Measurements from ENCODE around the gene SBDS.
"Not testable (repeated sequence)": the region's sequence is repeated elsewhere in the genome, so short reads cannot be mapped to it uniquely, and the experiment has no call there.

Gene SBDS

DNA sequence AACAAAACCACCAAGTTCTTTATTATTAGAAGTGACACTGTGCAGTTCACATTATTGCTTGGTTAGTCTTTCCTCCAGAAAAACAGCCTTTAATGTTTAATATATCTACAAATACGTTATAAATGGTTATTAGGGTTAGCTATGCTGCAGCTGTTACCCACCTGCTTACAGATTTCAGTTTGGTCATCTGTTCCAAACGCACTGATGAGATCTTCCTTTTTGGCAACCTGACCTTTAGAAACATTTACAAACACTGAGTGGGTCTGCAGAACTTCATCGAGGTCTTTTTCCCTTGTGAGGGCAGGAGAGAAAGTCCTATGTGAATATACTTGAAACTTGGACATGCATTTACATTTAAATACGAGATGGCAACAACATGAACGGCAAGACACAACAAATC lies 1.3 kb downstream of the SBDS start:
- DNase-seq = not testable (repeated sequence)

DNA sequence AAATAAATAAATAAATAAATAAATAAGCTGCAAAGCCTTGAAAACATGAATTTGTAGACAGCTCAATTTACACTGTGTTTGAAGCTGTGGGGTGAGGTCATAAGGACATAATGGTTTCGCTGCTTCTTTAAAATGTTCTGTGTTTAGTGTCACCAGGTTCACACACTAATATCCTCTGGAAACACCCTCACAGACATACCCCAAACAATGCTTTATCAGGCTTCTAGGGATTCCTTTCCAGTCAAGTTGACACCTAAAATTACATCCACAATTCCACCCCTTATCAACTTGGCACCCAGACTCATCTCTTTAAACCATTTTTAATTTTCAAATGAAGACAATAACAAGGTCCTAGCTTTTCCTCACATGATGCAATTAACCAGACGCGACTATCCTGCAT lies 5.8 kb downstream of the SBDS start:
- DNase-seq = not testable (repeated sequence)

GRCh38 chr7:66980336-66980735 lies 15.1 kb downstream of the SBDS start:
- DNase-seq = not testable (repeated sequence)

GRCh38 chr7:66979013-66979412 lies 16.4 kb downstream of the SBDS start:
- not testable (repeated sequence) for DNase-seq

- DNase-seq = not testable (repeated sequence)
Measured at GRCh38 chr7:66978312-66978711, 17.1 kb downstream of the SBDS start.

DNA sequence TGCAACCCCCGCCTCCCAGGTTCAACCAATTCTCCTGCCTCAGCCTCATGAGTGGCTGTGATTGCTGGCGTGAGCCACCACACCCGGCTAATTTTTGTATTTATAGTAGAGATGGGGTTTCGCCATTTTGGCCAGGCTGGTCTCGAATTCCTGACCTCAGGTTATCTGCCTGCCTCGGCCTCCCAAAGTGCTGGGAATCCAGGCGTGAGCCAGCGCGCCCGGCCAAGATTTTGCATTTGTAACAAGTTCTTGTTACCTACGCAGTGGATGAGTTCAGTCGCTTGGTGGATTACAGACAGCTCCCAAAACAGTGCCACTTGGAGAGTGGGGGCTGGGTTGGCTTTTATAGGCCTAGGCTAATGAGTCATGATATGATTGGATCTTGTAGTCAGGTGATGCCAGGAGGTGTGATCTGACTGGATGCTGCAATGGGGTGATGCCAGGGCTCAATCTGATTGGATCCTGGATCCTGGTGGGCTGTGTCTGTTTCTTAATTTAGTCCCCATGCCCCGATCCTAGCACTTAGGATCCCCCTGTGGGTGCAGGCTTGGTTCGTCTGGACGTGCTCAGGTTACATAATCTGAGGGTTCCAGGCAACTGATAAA lies 20.3 kb downstream of the SBDS start:
- DNase-seq = no peak

DNA sequence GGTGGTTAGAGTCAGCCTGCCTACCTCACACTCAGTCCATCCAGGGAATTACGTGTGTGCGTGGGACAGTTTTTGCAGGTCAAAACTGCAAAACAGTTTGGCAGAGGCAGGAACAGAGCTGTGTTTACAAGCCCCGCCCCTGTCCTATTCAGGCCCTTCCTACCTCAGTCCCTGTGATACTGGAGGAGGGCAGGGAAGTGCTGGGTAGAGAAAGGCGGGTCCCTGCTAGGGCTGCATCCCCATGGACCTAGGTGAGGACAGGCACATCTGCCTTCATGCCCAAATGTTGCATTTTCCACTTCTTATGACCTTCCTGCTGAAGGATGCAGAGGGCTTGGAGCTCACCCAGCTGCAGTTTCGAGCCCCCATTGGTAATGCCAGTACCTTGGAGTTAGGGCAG lies 25.1 kb downstream of the SBDS start:
- DNase-seq = no peak

DNA sequence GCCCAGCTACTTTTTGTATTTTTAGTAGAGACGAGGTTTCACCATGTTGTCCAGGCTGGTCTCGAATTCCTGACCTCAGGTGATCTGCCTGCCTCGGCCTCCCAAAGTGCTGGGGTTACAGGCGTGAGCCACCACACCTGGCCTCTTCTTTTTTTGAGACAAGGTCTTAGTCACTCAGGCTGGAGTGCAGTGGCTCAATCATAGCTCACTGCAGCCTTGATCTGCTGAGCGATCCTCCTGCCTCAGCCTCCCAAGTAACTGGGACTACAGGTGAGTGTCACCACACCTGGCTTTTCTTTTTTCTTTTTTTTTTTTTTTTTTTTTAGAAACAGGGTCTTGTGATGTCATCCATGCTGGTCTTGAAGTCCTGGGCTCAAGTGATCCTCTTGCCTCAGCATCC lies 26.4 kb downstream of the SBDS start:
- not testable (repeated sequence) for DNase-seq

DNA sequence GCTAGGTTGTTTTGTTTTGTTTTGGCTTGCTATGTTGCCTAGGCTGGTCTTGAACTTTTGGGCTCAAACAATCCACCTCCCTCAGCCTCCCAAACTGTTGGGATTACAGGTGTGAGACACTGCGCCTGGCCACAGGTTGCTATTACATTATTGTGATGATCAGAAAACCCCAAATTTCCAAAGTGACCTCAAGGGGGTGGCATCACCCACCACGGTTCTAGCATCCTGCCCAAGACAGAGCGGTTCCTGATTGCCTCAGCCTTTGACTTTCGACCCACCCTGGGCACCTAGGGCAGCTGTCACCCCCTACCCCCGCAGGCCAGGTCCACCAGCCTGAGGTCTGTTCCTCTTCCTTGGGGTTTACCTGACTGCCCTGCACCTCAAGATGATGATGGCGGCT lies 28.4 kb downstream of the SBDS start:
- DNase-seq = no peak

- DNase-seq = no peak
Measured at GRCh38 chr7:66964411-66964810, 31.0 kb downstream of the SBDS start.

DNA sequence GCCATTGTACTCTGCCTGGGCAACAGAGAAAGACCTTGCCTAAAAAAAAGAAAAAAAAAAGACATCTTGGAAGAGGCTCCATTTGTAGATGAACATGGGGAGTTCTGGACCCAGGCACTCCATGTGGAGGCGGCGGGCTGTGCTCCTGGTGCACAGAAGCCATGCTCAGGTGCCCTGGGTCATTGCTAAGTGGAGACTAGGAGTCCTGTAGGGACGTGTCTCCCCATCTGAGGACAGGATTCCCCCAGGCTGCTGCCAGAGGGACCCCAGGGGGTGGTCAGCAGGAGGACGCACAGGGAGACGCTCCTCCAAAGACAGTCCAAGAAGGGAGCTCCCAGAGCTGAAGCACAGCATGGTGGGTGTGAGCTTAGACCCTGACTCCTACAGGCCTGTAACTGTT lies 34.3 kb downstream of the SBDS start:
- DNase-seq = no peak

DNA sequence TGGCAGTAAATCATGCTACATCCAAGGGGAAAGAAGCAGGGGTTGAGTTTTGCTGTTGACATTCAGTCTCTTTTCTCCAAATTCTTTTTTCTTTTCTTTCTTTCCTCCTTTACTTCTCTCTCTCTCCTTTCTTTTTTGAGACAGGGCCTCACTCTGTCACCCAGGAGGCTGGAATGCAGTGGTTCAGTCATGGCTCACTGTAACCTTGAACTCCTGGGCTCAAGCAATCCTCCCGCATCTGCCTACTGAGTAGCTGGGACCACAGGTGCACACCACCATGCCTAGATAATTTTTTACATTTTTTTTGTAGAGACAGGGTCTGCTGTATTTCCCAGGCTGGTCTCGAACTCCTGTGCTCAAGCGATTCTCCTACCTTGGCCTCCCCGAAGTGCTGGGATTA lies 35.2 kb downstream of the SBDS start:
- no peak for DNase-seq

DNA sequence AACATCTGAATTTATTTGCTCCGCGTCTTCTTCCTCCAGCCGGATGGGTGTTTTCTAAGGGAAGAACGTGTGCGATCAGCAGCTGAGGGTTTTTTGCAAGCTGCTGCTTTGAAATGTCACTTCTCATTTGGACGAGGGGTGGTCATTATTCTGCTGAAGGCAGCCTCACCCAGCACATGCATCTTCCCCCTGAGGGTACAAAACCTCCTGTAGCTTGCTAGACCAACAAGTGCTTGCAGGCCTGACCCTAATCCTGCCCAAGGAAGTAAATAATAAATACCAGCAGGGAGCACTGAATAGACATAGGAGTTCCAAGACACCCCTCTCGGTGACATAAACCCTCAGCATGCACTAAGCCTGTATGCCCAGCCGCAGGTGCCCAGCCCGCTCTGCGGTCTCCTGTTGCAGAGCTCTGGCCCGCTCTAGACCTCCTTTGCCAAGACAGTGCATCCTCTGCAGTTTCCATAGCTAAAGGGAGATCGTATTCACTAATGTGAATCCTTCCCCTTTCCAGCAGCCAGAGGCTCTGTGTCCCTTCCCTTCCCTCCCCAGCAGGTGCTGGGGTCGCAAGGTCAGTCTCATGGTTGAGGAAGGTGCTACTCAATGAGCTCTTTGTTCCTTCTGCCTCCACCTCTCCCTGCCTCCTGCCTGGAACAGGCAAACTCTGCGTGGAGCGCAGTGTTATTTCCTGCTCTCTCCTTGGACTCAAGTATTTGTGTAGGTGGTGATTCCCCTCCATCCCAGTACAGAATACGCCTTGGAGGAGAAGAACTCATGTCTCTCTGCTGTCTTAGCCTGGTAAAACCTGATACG lies 36.6 kb downstream of the SBDS start:
- no peak for DNase-seq

DNA sequence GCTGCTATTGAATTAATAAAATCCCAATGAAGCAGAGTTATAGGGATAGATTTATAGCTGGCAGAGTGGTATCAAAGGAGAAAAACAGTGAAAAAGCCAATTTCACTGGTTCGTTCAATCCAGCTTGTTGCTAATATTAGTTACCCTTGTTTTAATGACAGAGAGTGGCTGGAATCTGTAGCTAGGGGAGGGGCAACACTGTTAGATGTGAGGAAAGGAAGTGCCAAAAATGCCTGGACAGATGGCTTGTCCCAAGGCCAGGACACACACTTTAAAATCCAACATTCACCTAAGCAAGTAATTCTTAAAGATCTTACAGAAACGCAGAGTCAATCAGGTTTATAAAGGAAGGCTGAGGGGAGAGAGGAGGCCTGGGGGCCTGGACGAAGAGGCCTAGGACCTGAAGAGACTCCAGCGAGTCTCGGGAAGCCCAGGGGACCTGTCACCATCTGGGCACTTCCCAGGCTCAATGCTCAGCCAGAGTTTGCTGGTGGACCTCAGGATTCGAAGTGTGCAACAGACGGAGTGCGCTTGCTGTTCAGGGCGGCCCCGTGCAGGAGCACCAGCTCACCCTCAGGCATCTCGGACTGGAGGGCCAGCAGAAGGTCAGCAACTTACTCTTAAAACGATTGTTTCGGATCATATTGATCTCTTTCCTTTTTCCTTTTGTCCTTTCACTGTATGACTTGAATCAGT lies 37.6 kb downstream of the SBDS start:
- DNase-seq = no peak

- no peak for DNase-seq
Measured at GRCh38 chr7:66953044-66953427, 42.4 kb downstream of the SBDS start.

DNA sequence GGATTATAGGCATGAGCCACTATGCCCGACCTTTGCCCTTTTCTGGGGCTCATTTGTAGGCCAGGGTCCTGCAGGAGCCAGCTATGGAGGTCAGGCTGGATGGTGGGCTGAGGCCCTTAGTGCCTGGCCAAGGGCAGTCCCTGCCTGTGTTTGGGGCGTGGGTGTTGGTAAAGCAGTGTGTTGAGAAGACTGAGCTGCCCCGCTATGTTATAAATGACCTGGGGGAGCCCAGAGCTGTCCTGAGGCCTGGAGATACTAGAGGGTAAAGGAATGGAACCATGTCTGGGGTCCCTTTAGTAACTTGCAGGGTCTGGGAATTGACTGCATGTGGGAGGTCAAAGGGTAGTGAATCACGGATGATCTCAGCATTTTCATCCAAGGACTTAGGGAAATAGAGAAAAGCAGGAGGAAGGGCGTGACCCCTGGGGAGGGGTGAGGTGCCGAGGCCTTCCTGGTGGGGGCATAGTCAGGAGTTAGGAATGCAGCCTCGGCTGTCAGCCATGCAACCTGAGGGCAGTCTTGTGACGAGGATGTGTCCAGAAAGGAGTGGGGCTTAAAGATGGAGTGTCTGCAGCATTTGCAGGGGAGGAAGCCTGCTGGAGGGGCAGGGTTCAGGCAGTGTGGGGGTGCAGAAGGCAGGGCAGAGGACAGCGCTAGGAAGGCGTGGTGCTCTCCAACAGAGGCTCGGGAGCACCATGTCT lies 42.9 kb downstream of the SBDS start:
- DNase-seq = no peak

- no peak for DNase-seq
Measured at GRCh38 chr7:66950763-66951162, 44.6 kb downstream of the SBDS start.

DNA sequence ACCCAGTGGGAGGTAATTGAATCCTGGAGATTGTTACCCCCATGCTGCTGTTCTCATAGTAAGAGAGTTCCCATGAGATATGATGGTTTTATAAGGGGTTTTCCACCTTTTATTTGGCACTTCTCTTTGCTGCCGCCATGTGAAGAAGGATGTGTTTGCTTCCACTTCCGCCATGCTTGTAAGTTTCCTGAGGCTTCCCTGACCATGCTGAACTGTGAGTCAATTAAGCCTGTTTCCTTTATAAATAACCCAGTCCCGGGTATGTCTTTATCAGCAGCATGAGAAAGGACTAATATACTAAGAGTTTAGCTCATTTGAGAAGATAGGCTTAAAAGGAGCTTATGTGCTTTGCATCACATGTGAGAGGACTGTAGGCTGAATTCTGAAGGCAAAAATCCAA lies 45.1 kb downstream of the SBDS start:
- DNase-seq = no peak

DNA sequence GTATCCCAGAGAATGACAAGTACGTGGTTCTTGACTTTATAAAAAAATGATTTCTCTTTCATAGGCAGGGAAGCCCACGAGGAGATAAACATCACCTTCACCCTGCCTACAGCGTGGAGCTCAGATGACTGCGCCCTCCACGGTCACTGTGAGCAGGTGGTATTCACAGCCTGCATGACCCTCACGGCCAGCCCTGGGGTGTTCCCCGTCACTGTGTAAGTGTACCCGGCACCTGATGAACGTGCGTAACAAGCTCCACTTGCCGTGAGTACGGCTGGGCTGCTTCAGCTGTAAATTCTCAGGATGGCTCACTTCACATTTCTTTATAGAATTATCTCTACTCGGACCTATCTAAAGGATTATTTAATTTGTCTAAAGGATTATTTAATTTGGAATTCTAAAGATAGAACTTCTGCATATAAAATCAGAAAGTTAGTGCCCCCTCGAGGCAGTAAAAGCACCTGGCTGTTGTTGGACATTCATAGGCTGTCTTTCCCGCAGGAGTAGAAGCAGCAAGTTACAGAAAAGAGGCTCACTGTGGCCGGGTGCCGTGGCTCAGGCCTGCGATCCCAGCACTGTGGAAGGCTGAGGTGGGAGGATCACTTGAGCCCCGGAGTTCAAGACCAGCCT lies 46.8 kb downstream of the SBDS start:
- DNase-seq = no peak

GRCh38 chr7:66946545-66946944 lies 48.8 kb downstream of the SBDS start:
- DNase-seq = no peak

DNA sequence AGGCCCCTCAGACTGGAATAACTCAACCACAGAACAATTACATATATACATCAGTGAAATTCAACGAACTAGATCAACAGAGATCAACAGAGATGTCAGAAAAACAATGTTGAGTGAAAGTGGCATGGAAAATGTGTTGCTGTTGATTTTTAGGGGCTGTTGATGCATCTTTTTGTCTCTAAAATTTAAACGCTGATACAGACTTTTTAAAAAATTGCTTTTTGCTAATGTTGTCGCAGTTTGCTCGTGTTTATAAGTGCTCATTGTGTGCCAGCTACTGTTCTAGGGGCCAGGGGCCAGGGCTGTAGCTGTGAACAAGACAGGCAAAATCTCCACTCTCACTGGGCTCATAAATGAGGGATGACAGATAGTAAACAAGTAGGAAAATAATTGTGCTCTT lies 56.1 kb downstream of the SBDS start:
- no peak for DNase-seq

- no peak for DNase-seq
Measured at GRCh38 chr7:66937940-66938339, 57.4 kb downstream of the SBDS start.
